WTC11 (cell line): ENCODE measurements around the gene RPTOR. TPM values are rescaled to one million over a fixed set of nuclear protein-coding genes. Genes with fewer than 3 reads are reported as not detected.

Experiments
- ATAC-seq: fragments of 200-7000 bp; cut with Tn5 transposase; 2 replicates; pipeline ENCODE4 v1.10.0; 2021; ENCODE audit warnings: mild to moderate bottlenecking, moderate library complexity
- CTCF ChIA-PET: fragments of 300-600 bp; sonication (Branson Sonifier 250); formaldehyde crosslinking; loops from one replicate; lab custom pipeline; 2021; ENCODE audit warnings: antibody characterized with exemption; lab: Charles Lee
- POLR2A ChIA-PET: fragments of 350-600 bp; sonication (Branson Sonifier 250); formaldehyde crosslinking; loops from one replicate; lab custom pipeline; 2021; ENCODE audit warnings: antibody characterized with exemption; lab: Charles Lee
- DNase-seq: peaks from one replicate; pipeline ENCODE4 v3.0.0; 2021; ENCODE audit warnings: low spot score
- H3K27ac Mint-ChIP-seq: 2 replicates; pipeline ENCODE4 v1.8.0; 2021; ENCODE audit warnings: mixed read lengths
- H3K27me3 Mint-ChIP-seq: 2 replicates; pipeline ENCODE4 v1.8.0; 2021; ENCODE audit warnings: low read depth, mild to moderate bottlenecking, moderate library complexity, mixed read lengths
- H3K36me3 Mint-ChIP-seq: 2 replicates; pipeline ENCODE4 v1.8.0; 2021; ENCODE audit warnings: mixed read lengths
- H3K4me1 Mint-ChIP-seq: 2 replicates; pipeline ENCODE4 v1.8.0; 2022; ENCODE audit warnings: mixed read lengths
- H3K4me3 Mint-ChIP-seq: 2 replicates; pipeline ENCODE4 v1.8.0; 2021; ENCODE audit warnings: mild to moderate bottlenecking, moderate library complexity, mixed read lengths
- H3K9me3 Mint-ChIP-seq: 2 replicates; pipeline ENCODE4 v1.8.0; 2021; ENCODE audit warnings: mixed read lengths
- ATF2 ChIP-seq: sonication (generic); formaldehyde crosslinking; IDR thresholded peaks from 2 replicates; pipeline ENCODE4 v1.8.1; 2022; ENCODE audit warnings: low read depth, missing genetic modification reagents, borderline replicate concordance
- CBFB ChIP-seq: sonication (generic); formaldehyde crosslinking; IDR thresholded peaks from 2 replicates; pipeline ENCODE4 v1.8.1; 2022; ENCODE audit warnings: mild to moderate bottlenecking, low read depth, missing genetic modification reagents
- CREM ChIP-seq: sonication (generic); formaldehyde crosslinking; IDR thresholded peaks from 2 replicates; pipeline ENCODE4 v1.8.1; 2022; ENCODE audit warnings: mild to moderate bottlenecking, missing genetic modification reagents, moderate library complexity
- E2F4 ChIP-seq: sonication (generic); formaldehyde crosslinking; IDR thresholded peaks from 2 replicates; pipeline ENCODE4 v1.8.1; 2022; ENCODE audit warnings: low read depth, mild to moderate bottlenecking, moderate library complexity, missing genetic modification reagents, borderline replicate concordance
- ELF4 ChIP-seq: sonication (generic); formaldehyde crosslinking; IDR thresholded peaks from 2 replicates; pipeline ENCODE4 v1.8.1; 2022; ENCODE audit warnings: low read depth, mild to moderate bottlenecking, moderate library complexity, missing genetic modification reagents
- ESRRA ChIP-seq: sonication (generic); formaldehyde crosslinking; IDR thresholded peaks from 2 replicates; pipeline ENCODE4 v1.8.1; 2022; ENCODE audit warnings: mild to moderate bottlenecking, missing genetic modification reagents, borderline replicate concordance
- FOXJ3 ChIP-seq: sonication (generic); formaldehyde crosslinking; IDR thresholded peaks from 2 replicates; pipeline ENCODE4 v1.9.0; 2021; ENCODE audit warnings: missing genetic modification reagents, mild to moderate bottlenecking, borderline replicate concordance
- IRF1 ChIP-seq: sonication (generic); formaldehyde crosslinking; IDR thresholded peaks from 2 replicates; pipeline ENCODE4 v1.8.0; 2023; ENCODE audit warnings: missing genetic modification reagents
- NR3C1 ChIP-seq: sonication (generic); formaldehyde crosslinking; conservative IDR thresholded peaks from 2 replicates; pipeline ENCODE4 v1.8.1; 2023; ENCODE audit warnings: low read depth, mild to moderate bottlenecking, missing genetic modification reagents
- PREB ChIP-seq: sonication (generic); formaldehyde crosslinking; IDR thresholded peaks from 2 replicates; pipeline ENCODE4 v1.8.1; 2022; ENCODE audit warnings: mild to moderate bottlenecking, missing genetic modification reagents, moderate library complexity, borderline replicate concordance
- SOX15 ChIP-seq: fragments of 250-450 bp; sonication (Bioruptor Pico); IDR thresholded peaks from 2 replicates; pipeline ENCODE4 v1.9.0; 2021; ENCODE audit warnings: mild to moderate bottlenecking
- TEAD1 ChIP-seq: sonication (generic); formaldehyde crosslinking; IDR thresholded peaks from 2 replicates; pipeline ENCODE4 v1.8.0; 2022; ENCODE audit warnings: mild to moderate bottlenecking, missing genetic modification reagents
- TP53 ChIP-seq: sonication (generic); formaldehyde crosslinking; IDR thresholded peaks from 2 replicates; pipeline ENCODE4 v1.8.1; 2023; ENCODE audit warnings: mild to moderate bottlenecking, missing genetic modification reagents
- ZNF317 ChIP-seq: sonication (generic); formaldehyde crosslinking; IDR thresholded peaks from 2 replicates; pipeline ENCODE4 v1.8.1; 2023; ENCODE audit warnings: low read depth, mild to moderate bottlenecking, moderate library complexity, missing genetic modification reagents, borderline replicate concordance
- ZNF423 ChIP-seq: fragments of 250-450 bp; sonication (Bioruptor Pico); IDR thresholded peaks from 2 replicates; pipeline ENCODE4 v2.1.2; 2022; ENCODE audit warnings: mild to moderate bottlenecking, moderate library complexity
- ZNF671 ChIP-seq: fragments of 250-450 bp; sonication (Bioruptor Pico); IDR thresholded peaks from 2 replicates; pipeline ENCODE4 v1.8.0; 2021; ENCODE audit warnings: mild to moderate bottlenecking
- total RNA-seq: library from RNA; stranded (reverse); gene quantifications from 3 replicates; pipeline ENCODE4 v1.2.3, GENCODE V29; 2021

Gene RPTOR
- total RNA-seq, 1 experiment from 2014 or later: 41.0 TPM

GRCh38 chr17:80750263-80750662 lies 205.6 kb downstream of the RPTOR start:
- ATAC-seq (no peak), DNase-seq (no peak)
- no peak overlapping the region for H3K4me3 Mint-ChIP-seq
- ChIA-PET CTCF (interaction anchor here (1.5 kb wide), 1 partner anchor 149 kb away, joined by 5 read pairs; no protein-coding TSS in a partner anchor), POLR2A (no interaction called here)
- no peaks in the 10 kb centered on the region for H3K27me3 Mint-ChIP-seq
- H3K27ac Mint-ChIP-seq: peak overlapping the region; percentile 16; the same call in 1 of the 2 replicates
- TF ChIP-seq NR3C1 (CRISPR knock-in tag) (no peak), PREB (CRISPR knock-in tag) (no peak), IRF1 (CRISPR knock-in tag) (no peak), CBFB (CRISPR knock-in tag) (no peak), ATF2 (no peak), SOX15 (CRISPR knock-in tag) (no peak)
- no peaks in the 10 kb centered on the region for H3K9me3 Mint-ChIP-seq
- H3K4me1 Mint-ChIP-seq: peaks cover 15% of the 10 kb centered on the region
- H3K36me3 Mint-ChIP-seq: peaks cover 8% of the 10 kb centered on the region

- H3K4me3 Mint-ChIP-seq: no peak overlapping the region
- no peaks in the 10 kb centered on the region for H3K9me3 Mint-ChIP-seq
- peak overlapping the region; percentile 82 for H3K27ac Mint-ChIP-seq
These were observed 206.7 kb downstream of the RPTOR start for GRCh38 chr17:80751070-80751945.

GRCh38 chr17:80751946-80752581 lies 207.4 kb downstream of the RPTOR start:
- Mint-ChIP-seq H3K4me3 (no peak overlapping the region), H3K9me3 (no peaks in the 10 kb centered on the region), H3K27me3 (no peaks in the 10 kb centered on the region), H3K27ac (peak overlapping the region; percentile 82), H3K4me1 (peaks cover 15% of the 10 kb centered on the region), H3K36me3 (peaks cover 8% of the 10 kb centered on the region)
- ChIA-PET POLR2A (no interaction called here), CTCF (interaction anchor here (1.0 to 1.5 kb wide), 2 partner anchors 147 to 325 kb away, joined by 3 to 5 read pairs; no protein-coding TSS in a partner anchor)
- no peak for TF ChIP-seq FOXJ3 (CRISPR knock-in tag)
- TF ChIP-seq ZNF423 (CRISPR knock-in tag): peak; percentile 81
- TF ChIP-seq E2F4 (CRISPR knock-in tag): no peak
- no peak for TF ChIP-seq CREM (CRISPR knock-in tag)
- ATAC-seq: peak; percentile 57
- no peak for DNase-seq

More at GRCh38 chr17:80751070-80751945, 206.7 kb downstream of the RPTOR start:
- H3K4me1 Mint-ChIP-seq: peaks cover 15% of the 10 kb centered on the region
- no peaks in the 10 kb centered on the region for H3K27me3 Mint-ChIP-seq
- ChIA-PET CTCF (interaction anchor here (1.0 to 1.5 kb wide), 2 partner anchors 148 to 324 kb away, joined by 3 to 5 read pairs; no protein-coding TSS in a partner anchor), POLR2A (no interaction called here)
- peak; percentile 51 for ATAC-seq
- no peak for DNase-seq
- no peak for TF ChIP-seq TP53 (CRISPR knock-in tag)
- TF ChIP-seq ESRRA (CRISPR knock-in tag): no peak
- no peak for TF ChIP-seq TEAD1 (CRISPR knock-in tag)
- TF ChIP-seq ATF2: no peak
- TF ChIP-seq ZNF671 (CRISPR knock-in tag): no peak
- TF ChIP-seq ZNF317 (CRISPR knock-in tag): no peak
- no peak for TF ChIP-seq ELF4
- H3K36me3 Mint-ChIP-seq: peaks cover 8% of the 10 kb centered on the region
